Nephron progenitor cell (in vitro differentiated cells): ENCODE data around the gene ULBP1.
"Not testable (repeated sequence)": the region's sequence is repeated elsewhere in the genome, so short reads cannot be mapped to it uniquely, and the experiment has no call there.

ENCODE experiments used
- DNase-seq: peaks from one replicate; pipeline ENCODE4 v3.0.0; 2021
- H3K27ac Mint-ChIP-seq: 2 replicates; pipeline ENCODE4 v1.8.0; 2021; ENCODE audit warnings: mild to moderate bottlenecking, moderate library complexity, mixed read lengths
- H3K27me3 Mint-ChIP-seq: 2 replicates; pipeline ENCODE4 v1.8.0; 2021; ENCODE audit warnings: mild to moderate bottlenecking, low read depth, mixed read lengths; ENCODE audit not compliant: poor library complexity
- H3K36me3 Mint-ChIP-seq: 2 replicates; pipeline ENCODE4 v1.8.0; 2021; ENCODE audit warnings: low read depth, mixed read lengths
- H3K4me1 Mint-ChIP-seq: 2 replicates; pipeline ENCODE4 v1.8.0; 2021; ENCODE audit warnings: mixed read lengths
- H3K4me3 Mint-ChIP-seq: 2 replicates; pipeline ENCODE4 v1.8.0; 2021; ENCODE audit warnings: mild to moderate bottlenecking, moderate library complexity, mixed read lengths
- H3K9me3 Mint-ChIP-seq: 2 replicates; pipeline ENCODE4 v1.8.0; 2021; ENCODE audit warnings: mild to moderate bottlenecking, moderate library complexity, mixed read lengths
- TF ChIP-seq, protein P1 (sequence below): fragments of 200-600 bp; sonication (generic); IDR thresholded peaks from 2 replicates; pipeline ENCODE4 v1.5.0; 2021; ENCODE audit warnings: antibody characterized with exemption

The ULBP1 gene

DNA sequence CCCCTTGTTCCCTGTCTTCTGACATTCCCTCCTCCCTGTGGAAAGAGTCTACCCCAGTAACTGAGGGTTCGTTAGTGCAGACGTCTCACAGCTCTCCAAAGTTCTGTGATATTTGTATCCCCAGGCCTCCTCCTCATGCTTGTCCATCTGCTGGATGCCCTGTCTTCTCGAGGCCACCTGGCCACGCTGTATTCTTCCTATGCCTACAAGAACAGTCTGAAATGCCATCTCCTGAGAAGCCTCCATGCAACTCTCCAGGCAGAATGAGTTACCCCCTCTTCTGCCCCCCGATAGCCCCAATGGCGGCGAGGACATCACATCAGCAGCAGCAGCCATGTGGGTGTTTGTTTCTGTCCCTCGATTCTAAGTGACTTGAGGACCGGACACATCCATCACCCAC, 12.6 kb upstream of the ULBP1 start:
- DNase-seq, result no peak
- peaks cover 94% of the 10 kb centered on the region for H3K27me3 Mint-ChIP-seq
- H3K4me3 Mint-ChIP-seq, result no peak overlapping the region
- H3K36me3 Mint-ChIP-seq, result no peaks in the 10 kb centered on the region
- TF ChIP-seq, protein P1, sequence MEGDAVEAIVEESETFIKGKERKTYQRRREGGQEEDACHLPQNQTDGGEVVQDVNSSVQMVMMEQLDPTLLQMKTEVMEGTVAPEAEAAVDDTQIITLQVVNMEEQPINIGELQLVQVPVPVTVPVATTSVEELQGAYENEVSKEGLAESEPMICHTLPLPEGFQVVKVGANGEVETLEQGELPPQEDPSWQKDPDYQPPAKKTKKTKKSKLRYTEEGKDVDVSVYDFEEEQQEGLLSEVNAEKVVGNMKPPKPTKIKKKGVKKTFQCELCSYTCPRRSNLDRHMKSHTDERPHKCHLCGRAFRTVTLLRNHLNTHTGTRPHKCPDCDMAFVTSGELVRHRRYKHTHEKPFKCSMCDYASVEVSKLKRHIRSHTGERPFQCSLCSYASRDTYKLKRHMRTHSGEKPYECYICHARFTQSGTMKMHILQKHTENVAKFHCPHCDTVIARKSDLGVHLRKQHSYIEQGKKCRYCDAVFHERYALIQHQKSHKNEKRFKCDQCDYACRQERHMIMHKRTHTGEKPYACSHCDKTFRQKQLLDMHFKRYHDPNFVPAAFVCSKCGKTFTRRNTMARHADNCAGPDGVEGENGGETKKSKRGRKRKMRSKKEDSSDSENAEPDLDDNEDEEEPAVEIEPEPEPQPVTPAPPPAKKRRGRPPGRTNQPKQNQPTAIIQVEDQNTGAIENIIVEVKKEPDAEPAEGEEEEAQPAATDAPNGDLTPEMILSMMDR, result no peak
- H3K4me1 Mint-ChIP-seq, result peaks cover 4% of the 10 kb centered on the region
- peaks cover 12% of the 10 kb centered on the region for H3K9me3 Mint-ChIP-seq
- no peak overlapping the region for H3K27ac Mint-ChIP-seq

DNA sequence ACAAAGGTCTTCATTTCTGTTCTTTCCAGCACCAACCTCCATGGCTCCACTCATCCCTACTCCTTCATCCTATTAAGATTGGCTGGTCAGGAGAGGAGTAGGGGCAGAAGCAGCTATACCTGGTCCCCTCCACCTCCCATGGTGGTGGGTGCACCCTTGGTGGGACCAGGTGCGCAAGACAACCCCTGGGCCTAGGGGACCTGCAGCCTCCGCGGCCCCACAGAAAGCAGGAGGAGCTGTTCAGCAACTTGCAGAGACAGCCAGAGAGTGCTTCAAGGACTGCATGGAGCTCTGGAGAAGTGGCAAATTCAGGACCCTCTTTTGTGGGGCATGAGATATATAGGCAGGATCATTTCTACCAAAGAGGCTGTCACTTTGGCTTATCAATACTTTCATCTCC, 12.1 kb upstream of the ULBP1 start:
- Mint-ChIP-seq H3K4me3 (no peak overlapping the region), H3K4me1 (peaks cover 4% of the 10 kb centered on the region), H3K27me3 (peaks cover 94% of the 10 kb centered on the region), H3K9me3 (peaks cover 12% of the 10 kb centered on the region), H3K36me3 (no peaks in the 10 kb centered on the region), H3K27ac (no peak overlapping the region)
- no peak for DNase-seq
- TF ChIP-seq, protein P1, result no peak

DNA sequence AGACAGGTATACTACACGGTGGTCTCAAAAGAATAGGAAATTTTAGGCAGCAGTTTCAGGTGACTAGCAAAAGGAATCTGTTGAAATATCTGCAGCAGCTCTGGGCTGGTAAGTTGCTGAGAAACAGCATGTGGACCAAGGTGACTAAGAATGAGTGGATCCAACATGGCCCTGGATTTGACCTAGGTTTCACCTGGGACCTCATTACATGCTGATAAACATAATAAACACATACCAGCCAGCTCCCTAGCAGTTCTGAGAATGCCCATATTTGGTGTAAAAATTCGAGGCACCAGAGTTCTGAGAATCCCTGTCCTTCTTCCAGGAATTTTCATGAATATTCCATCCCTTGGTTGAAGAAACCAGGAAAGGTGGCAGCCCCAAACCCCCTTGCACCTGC, 10.4 kb upstream of the ULBP1 start:
- H3K4me1 Mint-ChIP-seq, DNase-seq, H3K36me3 Mint-ChIP-seq, H3K4me3 Mint-ChIP-seq, H3K27ac Mint-ChIP-seq: not testable (repeated sequence)
- Mint-ChIP-seq H3K27me3 (peaks cover 99% of the 10 kb centered on the region), H3K9me3 (peaks cover 12% of the 10 kb centered on the region)

DNA sequence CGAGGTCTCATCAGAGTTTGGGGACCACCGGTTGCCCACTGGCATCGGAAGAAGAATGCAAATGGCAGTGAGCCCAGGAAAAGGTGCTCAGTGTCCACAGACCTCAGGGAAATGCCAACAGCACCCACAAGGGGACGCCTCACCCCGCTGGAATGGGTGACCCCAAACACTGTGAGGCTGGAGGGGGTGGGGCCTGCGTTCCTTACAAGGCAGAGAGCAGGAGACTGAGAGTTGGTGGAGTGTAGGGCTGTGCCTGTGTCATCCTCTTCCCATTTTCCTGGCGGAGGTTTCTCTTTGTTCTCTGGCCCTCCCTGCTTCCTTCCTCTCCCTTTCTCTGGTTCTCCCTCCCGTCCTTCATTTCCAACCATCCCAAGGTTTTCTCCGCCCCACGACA, 9.8 kb upstream of the ULBP1 start:
- Mint-ChIP-seq H3K9me3 (peaks cover 12% of the 10 kb centered on the region), H3K27me3 (peaks cover 99% of the 10 kb centered on the region)
- not testable (repeated sequence) for H3K27ac Mint-ChIP-seq, DNase-seq, H3K4me3 Mint-ChIP-seq, H3K36me3 Mint-ChIP-seq, H3K4me1 Mint-ChIP-seq

DNA sequence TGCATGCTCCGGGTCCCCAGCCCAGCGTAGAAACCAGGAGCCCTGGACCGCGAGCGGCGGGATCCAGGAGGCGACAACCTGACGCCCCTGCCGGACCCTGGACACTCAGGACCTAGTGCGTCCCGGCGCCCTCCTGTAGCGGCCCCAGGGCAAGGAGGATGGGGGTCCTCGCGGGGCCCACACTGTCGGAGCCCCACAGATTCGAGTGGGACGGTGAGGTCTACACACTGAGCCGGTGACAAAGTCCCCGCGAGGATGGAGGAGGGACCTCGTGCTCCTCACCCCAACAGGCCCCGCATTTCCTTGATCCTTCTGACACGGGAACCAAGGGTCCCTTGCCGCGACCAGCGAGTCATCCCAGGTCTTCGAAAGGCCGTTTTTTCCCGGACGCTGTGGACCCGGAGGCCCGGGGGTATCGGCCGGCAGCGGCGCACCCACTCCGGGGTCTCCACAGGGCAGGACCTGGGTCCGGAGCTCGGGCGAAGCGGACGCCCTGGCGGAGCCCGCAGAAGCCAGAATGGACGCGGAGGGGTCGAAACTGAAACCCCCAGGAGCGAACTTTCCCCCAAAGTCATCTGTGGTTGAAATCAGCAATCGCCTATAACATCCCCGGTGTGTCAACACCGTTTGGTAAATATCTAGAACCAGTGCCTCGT, 9.3 kb upstream of the ULBP1 start:
- not testable (repeated sequence) for H3K27ac Mint-ChIP-seq, H3K4me3 Mint-ChIP-seq, DNase-seq, H3K36me3 Mint-ChIP-seq, H3K4me1 Mint-ChIP-seq
- Mint-ChIP-seq H3K9me3 (peaks cover 12% of the 10 kb centered on the region), H3K27me3 (peaks cover 99% of the 10 kb centered on the region)

DNA sequence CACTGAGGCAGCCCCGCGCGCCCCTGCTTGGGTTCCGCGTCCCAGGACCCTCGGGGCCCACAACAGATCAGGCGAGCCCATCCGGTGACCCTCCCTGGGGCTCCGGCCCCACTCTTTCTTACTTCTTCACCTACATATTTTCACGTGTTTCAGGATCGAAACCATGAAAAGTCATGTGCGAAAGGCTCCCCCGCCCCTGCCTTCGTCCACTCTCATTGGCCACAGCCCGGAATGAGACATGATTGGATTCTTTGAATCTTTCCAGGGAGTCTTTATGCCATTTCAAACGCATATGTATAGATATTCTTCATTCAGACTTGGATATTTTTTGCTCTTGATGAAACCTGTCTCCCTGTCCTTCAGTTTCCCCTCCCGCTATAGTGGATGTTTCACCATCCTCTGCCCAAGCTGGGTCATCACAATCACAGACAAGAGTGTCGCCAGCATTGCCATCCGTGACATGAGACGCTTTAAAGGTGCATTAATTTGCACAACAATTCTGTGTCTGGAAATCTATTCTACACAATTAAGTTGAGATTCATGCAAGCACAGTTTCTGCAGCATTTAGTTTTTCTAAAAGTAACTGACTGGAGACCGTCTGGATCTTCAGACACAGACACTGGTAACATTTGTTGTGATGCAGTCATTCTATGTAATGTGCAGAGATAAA, 8.6 kb upstream of the ULBP1 start:
- not testable (repeated sequence) for DNase-seq, H3K27ac Mint-ChIP-seq, H3K36me3 Mint-ChIP-seq, H3K4me1 Mint-ChIP-seq
- H3K9me3 Mint-ChIP-seq, result peaks cover 12% of the 10 kb centered on the region
- H3K4me3 Mint-ChIP-seq, result peak overlapping the region; percentile 59
- peaks cover 99% of the 10 kb centered on the region for H3K27me3 Mint-ChIP-seq

DNA sequence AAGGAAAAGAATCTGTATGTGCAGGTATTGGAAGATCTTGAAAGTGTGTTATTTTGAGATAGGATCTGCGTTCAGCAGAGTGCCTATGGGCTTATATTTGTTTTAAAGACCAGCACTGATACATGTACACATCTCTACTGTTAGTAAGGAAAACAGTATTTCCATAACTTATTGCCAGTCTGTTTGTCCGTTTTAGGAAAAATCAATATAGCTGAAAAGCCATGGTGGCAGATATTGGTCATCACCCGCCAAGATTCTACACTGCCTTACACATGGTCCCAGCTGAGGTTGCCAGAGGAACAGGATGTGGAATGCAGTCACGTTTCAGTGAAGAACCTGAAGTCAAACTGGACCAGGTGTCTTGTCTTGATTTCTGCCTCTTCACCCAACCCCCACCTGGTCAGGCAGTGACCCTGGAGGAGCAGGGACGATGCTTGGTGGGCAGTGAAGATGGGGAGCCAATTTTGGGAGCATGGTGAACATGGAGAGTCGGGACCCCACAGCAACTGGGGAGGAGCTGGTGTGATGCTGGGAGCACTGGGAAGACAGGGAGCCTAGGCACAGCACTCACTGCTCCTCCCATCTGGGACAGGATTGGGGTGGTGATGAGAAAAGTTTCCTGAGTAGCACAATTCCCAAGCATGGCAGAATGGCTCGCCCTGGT, 8.0 kb upstream of the ULBP1 start:
- Mint-ChIP-seq H3K9me3 (peaks cover 12% of the 10 kb centered on the region), H3K27me3 (peaks cover 99% of the 10 kb centered on the region)
- not testable (repeated sequence) for H3K4me1 Mint-ChIP-seq, H3K27ac Mint-ChIP-seq, H3K36me3 Mint-ChIP-seq, H3K4me3 Mint-ChIP-seq, DNase-seq

DNA sequence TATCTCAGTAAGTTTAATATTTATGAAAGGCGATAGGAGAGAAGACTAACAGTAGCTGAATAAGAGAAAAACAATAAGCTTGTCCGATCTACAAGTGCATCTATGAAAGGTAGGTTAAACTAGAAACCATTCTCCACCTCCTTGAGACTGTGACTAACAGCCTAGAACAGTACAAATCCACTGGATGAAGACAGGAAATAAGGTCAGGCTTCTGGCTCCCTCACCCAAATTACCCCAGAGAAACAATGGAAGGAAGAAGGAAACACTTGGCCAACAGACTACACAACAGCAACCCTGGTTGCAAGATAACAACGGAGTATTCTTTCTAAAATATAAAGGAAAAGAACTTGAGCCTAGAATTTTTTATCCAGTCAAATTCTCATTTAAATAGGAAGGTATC, 5.6 kb upstream of the ULBP1 start:
- H3K9me3 Mint-ChIP-seq, H3K4me1 Mint-ChIP-seq, H3K27ac Mint-ChIP-seq, H3K36me3 Mint-ChIP-seq, DNase-seq, H3K4me3 Mint-ChIP-seq: not testable (repeated sequence)
- peaks cover 99% of the 10 kb centered on the region for H3K27me3 Mint-ChIP-seq

DNA sequence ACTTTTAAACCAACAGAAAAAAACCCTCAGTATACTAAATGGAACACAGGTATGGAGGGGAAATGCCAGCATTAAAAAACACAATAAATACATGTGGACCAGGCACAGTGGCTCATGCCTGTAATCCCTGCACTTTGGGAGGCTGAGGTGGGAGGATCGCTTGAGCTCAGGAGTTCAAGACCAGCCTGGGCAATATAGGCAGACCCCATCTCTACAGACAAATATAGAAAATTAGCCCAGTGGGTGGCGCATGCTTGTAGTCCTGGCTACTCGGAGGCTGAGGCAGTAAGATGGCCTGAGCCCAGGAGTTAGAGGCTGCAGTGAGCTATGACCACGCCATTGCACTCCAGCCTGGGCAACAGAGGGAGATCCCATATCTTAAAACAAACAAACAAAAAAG, 3.9 kb upstream of the ULBP1 start:
- H3K4me1 Mint-ChIP-seq, result peaks cover 22% of the 10 kb centered on the region
- H3K27ac Mint-ChIP-seq, H3K4me3 Mint-ChIP-seq, DNase-seq, H3K36me3 Mint-ChIP-seq, H3K9me3 Mint-ChIP-seq: not testable (repeated sequence)
- peaks cover 100% of the 10 kb centered on the region for H3K27me3 Mint-ChIP-seq
